Mesenchymal stem cell (in vitro differentiated cells and primary cell): ENCODE results near the gene TNFAIP6. TPM values are rescaled to one million over a fixed set of nuclear protein-coding genes. Genes with fewer than 3 reads are reported as not detected.

Experiments
- DNase-seq: peaks from one replicate; pipeline ENCODE4 v3.0.0-alpha.2; 2013
- H2AFZ ChIP-seq: one replicate; pipeline ENCODE4 v1.6.1; 2013; ENCODE audit warnings: low read depth, mild to moderate bottlenecking, control low read depth, inconsistent platforms, low read length, moderate library complexity
- H2AK5ac ChIP-seq: 2 replicates; pipeline ENCODE4 v1.6.1; 2013; ENCODE audit warnings: low read length, moderate library complexity, mild to moderate bottlenecking, inconsistent platforms; ENCODE audit not compliant: severe bottlenecking
- H2BK120ac ChIP-seq: one replicate; pipeline ENCODE4 v1.6.1; 2013; ENCODE audit warnings: low read depth, mild to moderate bottlenecking, inconsistent platforms, low read length, moderate library complexity
- H2BK12ac ChIP-seq, 2 experiments: one replicate each; pipeline ENCODE4 v1.6.1; 2013; ENCODE audit warnings: inconsistent platforms in 2 of 2, low read length in 2 of 2, mild to moderate bottlenecking in 2 of 2, moderate library complexity in 2 of 2, control low read depth in 1 of 2
- H2BK15ac ChIP-seq: one replicate; pipeline ENCODE4 v1.6.1; 2013; ENCODE audit warnings: mild to moderate bottlenecking, low read depth, inconsistent platforms; ENCODE audit not compliant: poor library complexity, severe bottlenecking
- H2BK5ac ChIP-seq: 2 replicates; pipeline ENCODE4 v1.6.1; 2013; ENCODE audit warnings: low read depth, mild to moderate bottlenecking, low read length, control low read depth, inconsistent platforms; ENCODE audit not compliant: poor library complexity, severe bottlenecking
- H3K14ac ChIP-seq, 2 experiments: one replicate each; pipeline ENCODE4 v1.6.1; 2013; ENCODE audit warnings: inconsistent platforms in 2 of 2, low read length in 2 of 2, control low read depth in 1 of 2, mild to moderate bottlenecking in 1 of 2, moderate library complexity in 1 of 2
- H3K18ac ChIP-seq, 2 experiments: one replicate each; pipeline ENCODE4 v1.6.1; 2013; ENCODE audit warnings: inconsistent platforms in 2 of 2, low read length in 2 of 2, control low read depth in 1 of 2, low read depth in 1 of 2, mild to moderate bottlenecking in 1 of 2
- H3K23ac ChIP-seq, 2 experiments: one replicate each; pipeline ENCODE4 v1.6.1; 2013; ENCODE audit warnings: inconsistent platforms in 2 of 2, low read length in 2 of 2, mild to moderate bottlenecking in 2 of 2, moderate library complexity in 2 of 2, control low read depth in 1 of 2
- H3K27ac ChIP-seq: 2 replicates; pipeline ENCODE4 v1.5.1; 2013; ENCODE audit warnings: mild to moderate bottlenecking, moderate library complexity, low read length, control low read depth, inconsistent platforms; ENCODE audit not compliant: poor library complexity, severe bottlenecking
- H3K27me3 ChIP-seq, 2 experiments: 2 replicates each; pipeline versions ENCODE4 v1.6.1 to v1.7.0; 2013; ENCODE audit warnings: low read length in 2 of 2, mild to moderate bottlenecking in 2 of 2, moderate library complexity in 2 of 2, control low read depth in 1 of 2, inconsistent platforms in 1 of 2; ENCODE audit not compliant: control insufficient read depth in 1 of 2, insufficient read depth in 1 of 2
- H3K36me3 ChIP-seq, 2 experiments: 2 replicates each; pipeline versions ENCODE4 v1.6.1 to v1.7.0; 2013; ENCODE audit warnings: low read length in 2 of 2, control low read depth in 1 of 2, inconsistent platforms in 1 of 2, low read depth in 1 of 2, mild to moderate bottlenecking in 1 of 2; ENCODE audit not compliant: insufficient read depth in 2 of 2, control insufficient read depth in 1 of 2
- H3K4ac ChIP-seq, 2 experiments: one replicate each; pipeline ENCODE4 v1.6.1; 2013; ENCODE audit warnings: inconsistent platforms in 2 of 2, low read length in 2 of 2, mild to moderate bottlenecking in 2 of 2, moderate library complexity in 2 of 2, control low read depth in 1 of 2, low read depth in 1 of 2
- H3K4me1 ChIP-seq: 2 replicates; pipeline ENCODE4 v1.6.1; 2013; ENCODE audit warnings: low read depth, low read length, control low read depth; ENCODE audit not compliant: control insufficient read depth, insufficient read depth
- H3K4me2 ChIP-seq: 2 replicates; pipeline ENCODE4 v1.6.1; 2013; ENCODE audit warnings: low read length, mild to moderate bottlenecking, inconsistent platforms; ENCODE audit not compliant: poor library complexity, severe bottlenecking
- H3K4me3 ChIP-seq, 2 experiments: 2 replicates each; pipeline versions ENCODE4 v1.5.1 to v1.7.0; 2013; ENCODE audit warnings: low read length in 2 of 2, mild to moderate bottlenecking in 2 of 2, control low read depth in 1 of 2, low read depth in 1 of 2; ENCODE audit not compliant: insufficient read depth in 1 of 2
- H3K79me1 ChIP-seq: replicated peaks from 2 replicates; pipeline ENCODE4 v1.6.1; 2013; ENCODE audit warnings: mild to moderate bottlenecking, control low read depth, low read length, inconsistent platforms; ENCODE audit not compliant: poor library complexity, severe bottlenecking
- H3K9ac ChIP-seq: 2 replicates; pipeline ENCODE4 v1.7.0; 2013; ENCODE audit warnings: mild to moderate bottlenecking, low read length, moderate library complexity
- H3K9me3 ChIP-seq: 2 replicates; pipeline ENCODE4 v1.7.0; 2013; ENCODE audit warnings: mild to moderate bottlenecking, low read length; ENCODE audit not compliant: control insufficient read depth
- H4K8ac ChIP-seq: one replicate; pipeline ENCODE4 v1.6.1; 2013; ENCODE audit warnings: inconsistent platforms, mild to moderate bottlenecking, low read length, moderate library complexity
- H4K91ac ChIP-seq: one replicate; pipeline ENCODE4 v1.6.1; 2013; ENCODE audit warnings: mild to moderate bottlenecking, low read length, inconsistent platforms
- WGBS: methylation state at CpG from one replicate; pipeline ENCODE4 v1.1.7; 2013; ENCODE audit warnings: mixed read lengths; 5-methylcytosine and 5-hydroxymethylcytosine counted together
- small RNA-seq: library from polyadenylated mRNA; stranded (forward); fragments of <200 nt; extraction: miRNeasy Mini kit (QIAGEN cat#:217004); gene quantifications from one replicate; pipeline ENCODE3, GENCODE V24; 2013; ENCODE audit warnings: low read depth

TNFAIP6 gene

DNA sequence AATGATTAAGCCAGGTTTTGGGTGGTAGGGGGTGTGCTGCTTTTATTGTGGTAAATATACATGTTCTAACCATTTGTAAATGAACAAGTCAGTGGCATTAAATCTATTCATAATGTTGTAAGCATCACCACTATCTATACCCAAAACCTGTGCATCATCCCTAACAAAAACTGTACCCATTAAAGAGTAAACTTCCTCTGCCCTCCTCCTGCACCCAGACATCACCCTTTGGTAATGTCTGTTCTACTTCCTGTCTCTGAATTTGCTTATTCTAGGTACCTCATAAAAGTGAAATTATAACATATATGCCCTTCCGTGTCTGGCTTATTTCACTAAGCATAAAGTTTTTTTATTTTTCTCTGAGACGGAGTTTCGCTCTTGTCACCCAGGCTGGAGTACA lies 66.4 kb downstream of the TNFAIP6 start:
- WGBS: over 99% methylated on average over 3 of the region's 3 CpGs
- Histone ChIP-seq H3K4me2 (no peak overlapping the region), H4K8ac (no peak overlapping the region)

More for the DNA sequence above, 66.4 kb downstream of the TNFAIP6 start:
- Histone ChIP-seq H3K4me1 (no peaks in the 10 kb centered on the region), H2AK5ac (no peak overlapping the region), H3K4ac (no peak overlapping the region), H3K36me3 (peaks cover 23 to 67% of the 10 kb centered on the region in 2 experiments), H3K27ac (no peak overlapping the region), H3K23ac (no peak overlapping the region), H3K27me3 (no peaks in the 10 kb centered on the region), H3K79me1 (peaks cover 10% of the 10 kb centered on the region), H2BK12ac (no peak overlapping the region), H3K14ac (no peak overlapping the region), H4K91ac (no peak overlapping the region), H3K9ac (no peak overlapping the region), H3K18ac (no peak overlapping the region), H3K4me3 (no peak overlapping the region), H2BK15ac (no peak overlapping the region), H2AFZ (no peak overlapping the region), H2BK5ac (no peak overlapping the region), H2BK120ac (no peak overlapping the region), H3K9me3 (no peaks in the 10 kb centered on the region)
- DNase-seq: no peak

Small RNA genes lying within 50 kb of the gene (small RNA-seq; reads per million reads assigned to genes)
- gene MIR4773-1 (not detected), gene RN7SL124P (not detected)
